ENCODE measurements around the gene CUL7.
"Not testable (repeated sequence)": the region's sequence is repeated elsewhere in the genome, so short reads cannot be mapped to it uniquely, and the experiment has no call there.

GRCh38 chr6:43041475-43041874 lies 12.2 kb downstream of the CUL7 start:
- TF ChIP-seq CTCF (IDR thresholded peaks at IDR 0.05); ATF6 (CRISPR knock-in tag; IDR thresholded peaks at IDR 0.05); STAT6 (CRISPR knock-in tag; conservative IDR thresholded peaks at IDR 0.05; ENCODE audit: low read depth): not testable (repeated sequence)
